ENCODE data around the gene FSTL4. TPM values are rescaled to one million over a fixed set of nuclear protein-coding genes. Genes with fewer than 3 reads are reported as not detected.

FSTL4 gene
- total RNA-seq, 1 experiment from 2014 or later: not detected

- H3K9me3 Mint-ChIP-seq (ENCODE audit: low read depth, unreplicated experiment): no peaks in the 10 kb centered on the region
- H3K4me1 Mint-ChIP-seq (ENCODE audit: low read depth, unreplicated experiment): no peaks in the 10 kb centered on the region
- no peak for DNase-seq
- H3K27me3 Mint-ChIP-seq (ENCODE audit: unreplicated experiment): peaks cover 68% of the 10 kb centered on the region
- no TSS peak for BruUV-seq (replicated peaks)
- no peak for TF ChIP-seq CTCF (IDR thresholded peaks at IDR 0.05; ENCODE audit: unreplicated experiment)
- no peaks in the 10 kb centered on the region for H3K36me3 Mint-ChIP-seq (ENCODE audit: insufficient read depth, unreplicated experiment)
- intact Hi-C loops (cut with micrococcal nuclease; ENCODE audit: unreplicated experiment): no loop called here
- CTCF ChIA-PET: interaction anchor here (0.7 kb wide), 1 partner anchor 13 kb away, joined by 3 read pairs; no protein-coding TSS in a partner anchor
- no peak overlapping the region for H3K4me3 Mint-ChIP-seq (ENCODE audit: low read depth, unreplicated experiment)
- H3K27ac Mint-ChIP-seq (ENCODE audit: unreplicated experiment): no peak overlapping the region
These were observed 101.6 kb downstream of the FSTL4 start for GRCh38 chr5:133510634-133511262.

- H3K4me3 Mint-ChIP-seq (ENCODE audit: low read depth, unreplicated experiment): no peak overlapping the region
- H3K4me1 Mint-ChIP-seq (ENCODE audit: low read depth, unreplicated experiment): no peaks in the 10 kb centered on the region
- intact Hi-C loops (cut with micrococcal nuclease; ENCODE audit: unreplicated experiment): no loop called here
- H3K27ac Mint-ChIP-seq (ENCODE audit: unreplicated experiment): no peak overlapping the region
- peaks cover 75% of the 10 kb centered on the region for H3K27me3 Mint-ChIP-seq (ENCODE audit: unreplicated experiment)
- BruUV-seq (replicated peaks): no TSS peak
- H3K9me3 Mint-ChIP-seq (ENCODE audit: low read depth, unreplicated experiment): no peaks in the 10 kb centered on the region
- no peak for TF ChIP-seq CTCF (IDR thresholded peaks at IDR 0.05; ENCODE audit: unreplicated experiment)
- DNase-seq: no peak
- CTCF ChIA-PET: interaction anchor here (1.5 kb wide), 1 partner anchor 11 kb away, joined by 5 read pairs; no protein-coding TSS in a partner anchor
- no peaks in the 10 kb centered on the region for H3K36me3 Mint-ChIP-seq (ENCODE audit: insufficient read depth, unreplicated experiment)
These were observed 102.6 kb downstream of the FSTL4 start for GRCh38 chr5:133509742-133510079.

GRCh38 chr5:133508845-133509741 is 103.2 kb downstream of the FSTL4 start:
- H3K4me3 Mint-ChIP-seq (ENCODE audit: low read depth, unreplicated experiment): no peak overlapping the region
- H3K36me3 Mint-ChIP-seq (ENCODE audit: insufficient read depth, unreplicated experiment): no peaks in the 10 kb centered on the region
- CTCF ChIA-PET: interaction anchor here (1.1 to 1.5 kb wide), 2 partner anchors 12 to 20 kb away, joined by 4 to 5 read pairs; no protein-coding TSS in a partner anchor
- no peak overlapping the region for H3K27ac Mint-ChIP-seq (ENCODE audit: unreplicated experiment)
- no peaks in the 10 kb centered on the region for H3K9me3 Mint-ChIP-seq (ENCODE audit: low read depth, unreplicated experiment)
- no peak for TF ChIP-seq CTCF (IDR thresholded peaks at IDR 0.05; ENCODE audit: unreplicated experiment)
- no peaks in the 10 kb centered on the region for H3K4me1 Mint-ChIP-seq (ENCODE audit: low read depth, unreplicated experiment)
- H3K27me3 Mint-ChIP-seq (ENCODE audit: unreplicated experiment): peaks cover 75% of the 10 kb centered on the region
- BruUV-seq (replicated peaks): no TSS peak
- DNase-seq: no peak
- intact Hi-C loops (cut with micrococcal nuclease; ENCODE audit: unreplicated experiment): no loop called here

GRCh38 chr5:133508331-133508730 is 104.0 kb downstream of the FSTL4 start:
- Mint-ChIP-seq H3K27ac (ENCODE audit: unreplicated experiment) (no peak overlapping the region), H3K36me3 (ENCODE audit: insufficient read depth, unreplicated experiment) (no peaks in the 10 kb centered on the region), H3K27me3 (ENCODE audit: unreplicated experiment) (peaks cover 75% of the 10 kb centered on the region), H3K4me3 (ENCODE audit: low read depth, unreplicated experiment) (no peak overlapping the region), H3K9me3 (ENCODE audit: low read depth, unreplicated experiment) (no peaks in the 10 kb centered on the region), H3K4me1 (ENCODE audit: low read depth, unreplicated experiment) (no peaks in the 10 kb centered on the region)
- CTCF ChIA-PET: interaction anchor here (1.1 to 1.5 kb wide), 2 partner anchors 13 to 19 kb away, joined by 4 to 5 read pairs; no protein-coding TSS in a partner anchor
- BruUV-seq (replicated peaks): no TSS peak
- intact Hi-C loops (cut with micrococcal nuclease; ENCODE audit: unreplicated experiment): no loop called here
- DNase-seq: no peak
- TF ChIP-seq CTCF (IDR thresholded peaks at IDR 0.05; ENCODE audit: unreplicated experiment): no peak
